SK-N-SH (cell line): ENCODE data around the gene SIGMAR1. TPM values are rescaled to one million over a fixed set of nuclear protein-coding genes. Genes with fewer than 3 reads are reported as not detected.

ENCODE experiments used
- CTCF ChIA-PET: fragments of 300-600, 350-600 bp; formaldehyde crosslinking; extraction: SDS; loops from one replicate; lab custom pipeline; 2021; lab: Yijun Ruan, JAX
- POLR2A ChIA-PET: fragments of 350-600 bp; sonication (Branson Sonifier 250); formaldehyde crosslinking; extraction: SDS; loops from one replicate; lab custom pipeline; 2020; ENCODE audit warnings: antibody characterized with exemption, inconsistent platforms; lab: Yijun Ruan, JAX
- DNase-seq: peaks from one replicate; pipeline ENCODE4 v3.0.0; 2012
- H2AFZ ChIP-seq: fragments of 200-600 bp; sonication (generic); 2 replicates; pipeline ENCODE4 v1.8.1; 2016; ENCODE audit warnings: antibody characterized with exemption, mild to moderate bottlenecking, low read depth
- H3F3A ChIP-seq: fragments of 200-600 bp; sonication (generic); replicated peaks from 2 replicates; pipeline ENCODE3; 2016; ENCODE audit warnings: antibody characterized with exemption, mild to moderate bottlenecking; ENCODE audit not compliant: insufficient read depth
- H3K27ac ChIP-seq, 2 experiments: fragments of 200-500 bp in 1 of 2; fragments of 200-600 bp in 1 of 2; sonication (Bioruptor generic) in 1 of 2; sonication (generic), shearing (Covaris generic) in 1 of 2; 2 replicates each; pipeline versions ENCODE4 v1.5.1 to v1.6.1; 2014 to 2016; ENCODE audit warnings: low read depth in 2 of 2, inconsistent platforms in 1 of 2, low read length in 1 of 2, mild to moderate bottlenecking in 1 of 2, mixed read lengths in 1 of 2
- H3K27me3 ChIP-seq: fragments of 200-600 bp; sonication (generic), shearing (Covaris generic); 2 replicates; pipeline ENCODE4 v1.6.1; 2016; ENCODE audit warnings: mixed run types; ENCODE audit not compliant: insufficient read depth
- H3K36me3 ChIP-seq, 2 experiments: fragments of 200-500 bp in 1 of 2; fragments of 200-600 bp in 1 of 2; sonication (Bioruptor generic) in 1 of 2; sonication (generic) in 1 of 2; replicated peaks in 1 of 2; 2 replicates each; pipeline versions ENCODE3 to v1.5.1; 2014 to 2016; ENCODE audit warnings: low read length in 1 of 2, mild to moderate bottlenecking in 1 of 2; ENCODE audit not compliant: insufficient read depth in 2 of 2, control insufficient read depth in 1 of 2
- H3K4me1 ChIP-seq, 2 experiments: fragments of 200-500 bp in 1 of 2; fragments of 200-600 bp in 1 of 2; sonication (Bioruptor generic) in 1 of 2; sonication (generic), shearing (Covaris generic) in 1 of 2; 2 replicates each; pipeline versions ENCODE4 v1.5.1 to v1.6.1; 2014 to 2016; ENCODE audit warnings: low read depth in 1 of 2, low read length in 1 of 2, mixed run types in 1 of 2; ENCODE audit not compliant: insufficient read depth in 2 of 2, control insufficient read depth in 1 of 2
- H3K4me2 ChIP-seq: fragments of 200-600 bp; sonication (generic), shearing (Covaris generic); 2 replicates; pipeline ENCODE4 v1.6.1; 2017; ENCODE audit warnings: mixed run types
- H3K4me3 ChIP-seq, 2 experiments: fragments of 200-500 bp in 1 of 2; fragments of 200-600 bp in 1 of 2; sonication (Bioruptor generic) in 1 of 2; sonication (generic), shearing (Covaris generic) in 1 of 2; 2 replicates each; pipeline versions ENCODE4 v1.5.1 to v1.8.1; 2014 to 2016; ENCODE audit warnings: low read depth in 2 of 2, inconsistent platforms in 1 of 2, low read length in 1 of 2, mild to moderate bottlenecking in 1 of 2, mixed read lengths in 1 of 2, moderate library complexity in 1 of 2
- H3K79me2 ChIP-seq: fragments of 200-600 bp; sonication (generic); 2 replicates; pipeline ENCODE4 v1.8.1; 2017; ENCODE audit warnings: mild to moderate bottlenecking; ENCODE audit not compliant: insufficient read depth
- H3K9ac ChIP-seq: fragments of 200-600 bp; sonication (generic); 2 replicates; pipeline ENCODE4 v1.6.1; 2017; ENCODE audit warnings: mixed run types
- H3K9me2 ChIP-seq: fragments of 200-600 bp; sonication (generic); 2 replicates; pipeline ENCODE4 v1.6.1; 2017; ENCODE audit warnings: mixed run types
- H3K9me3 ChIP-seq: fragments of 200-600 bp; sonication (generic); 2 replicates; pipeline ENCODE4 v1.6.1; 2017; ENCODE audit warnings: mixed run types, mild to moderate bottlenecking, moderate library complexity
- H4K20me1 ChIP-seq: fragments of 200-600 bp; sonication (generic); 2 replicates; pipeline ENCODE4 v1.6.1; 2017; ENCODE audit warnings: mild to moderate bottlenecking, mixed run types; ENCODE audit not compliant: insufficient read depth
- CHD2 ChIP-seq: fragments of 150-350 bp; IDR thresholded peaks from 2 replicates; pipeline ENCODE4 v1.6.1; 2018; ENCODE audit warnings: low read length; ENCODE audit not compliant: partially characterized antibody
- CTCF ChIP-seq: fragments of 200-600 bp; sonication (generic); IDR thresholded peaks from 2 replicates; pipeline ENCODE4 v1.6.1; 2017; ENCODE audit warnings: antibody characterized with exemption, mild to moderate bottlenecking, moderate library complexity
- FOSL2 ChIP-seq: IDR thresholded peaks from 2 replicates; pipeline ENCODE4 v1.4.0; 2012; ENCODE audit warnings: low read depth, mild to moderate bottlenecking, moderate library complexity, borderline replicate concordance
- PBX3 ChIP-seq: IDR thresholded peaks from 2 replicates; pipeline ENCODE4; 2012
- REST ChIP-seq: IDR thresholded peaks from 2 replicates; pipeline ENCODE4 v1.6.1; 2012; ENCODE audit warnings: mild to moderate bottlenecking, low read depth, low read length, moderate library complexity
- USF2 ChIP-seq: fragments of 150-350 bp; IDR thresholded peaks from 2 replicates; pipeline ENCODE4 v1.6.1; 2017; ENCODE audit warnings: antibody characterized with exemption, low read length, low read depth, borderline replicate concordance
- WGBS: methylation state at CpG from one replicate; pipeline ENCODE4 v1.1.6; 2017; ENCODE audit warnings: low lambda C conversion rate; 5-methylcytosine and 5-hydroxymethylcytosine counted together
- polyA plus RNA-seq, 3 experiments: library from polyadenylated mRNA; depleted of rRNA; stranded (reverse); fragments of >200 nt; gene quantifications; 2 replicates each; pipeline ENCODE4 v1.2.3, GENCODE V29; 2012

Gene SIGMAR1
- polyA plus RNA-seq, 1 of the 3 experiments (the other 2 are of a cell fraction): 79.0 TPM

- peak overlapping the region in 1 of 2 experiments; percentile 46; a peak in 1 of 4 replicates for H3K4me3 ChIP-seq
- 43% methylated on average over 12 of the region's 16 CpGs for WGBS
- no peaks in the 10 kb centered on the region for H3K9me2 ChIP-seq
- H3K4me1 ChIP-seq: peaks cover 0 to 22% of the 10 kb centered on the region in 2 experiments; a peak in 1 of 4 replicates
- no peak overlapping the region for H2AFZ ChIP-seq
- H3K27me3 ChIP-seq: peaks cover 36% of the 10 kb centered on the region
- H3K9me3 ChIP-seq: no peaks in the 10 kb centered on the region
- H3K9ac ChIP-seq: no peak overlapping the region
- no peak overlapping the region for H3K27ac ChIP-seq
- TF ChIP-seq CTCF (peak; percentile 16; the same call in 1 of the 2 replicates), USF2 (no peak), CHD2 (no peak), PBX3 (no peak), REST (no peak), FOSL2 (no peak)
- TF ChIP-seq, all 33 proteins: peak for 1
- ChIA-PET CTCF (interaction anchor here (0.6 to 9.8 kb wide), 77 partner anchors 9 to 361 kb away, joined by 3 to 507 read pairs (median 5); partner anchors contain the start of genes DCTN3, ENHO, MYORG and RPP25L), POLR2A (interaction anchor here (1.6 kb wide), 1 partner anchor 37 kb away, joined by 4 read pairs; no protein-coding TSS in a partner anchor)
- no peak overlapping the region for H3K4me2 ChIP-seq
- H3K36me3 ChIP-seq: no peaks in the 10 kb centered on the region
- H3F3A ChIP-seq: no peaks in the 10 kb centered on the region
- no peaks in the 10 kb centered on the region for H3K79me2 ChIP-seq
- H4K20me1 ChIP-seq: 0 out of 2 replicates have a peak, but pooled peaks cover 4% of the 10 kb centered on the region
- no peak for DNase-seq
Observed at GRCh38 chr9:34591917-34592866, 45.4 kb downstream of the SIGMAR1 start.
